ENCODE data around the gene TAX1BP3.
A peak's percentile ranks its signal among the peaks of the same experiment; 100 is the strongest.

Gene TAX1BP3

GRCh38 chr17:3688852-3689261 lies 20.5 kb upstream of the TAX1BP3 start:
- H3K4me3 ChIP-seq (ENCODE audit: low read depth, low read length), result no peak overlapping the region

- no peak overlapping the region for H3K4me3 ChIP-seq (ENCODE audit: low read depth, low read length)
Observed at GRCh38 chr17:3688027-3688553, 19.7 kb upstream of the TAX1BP3 start.

DNA sequence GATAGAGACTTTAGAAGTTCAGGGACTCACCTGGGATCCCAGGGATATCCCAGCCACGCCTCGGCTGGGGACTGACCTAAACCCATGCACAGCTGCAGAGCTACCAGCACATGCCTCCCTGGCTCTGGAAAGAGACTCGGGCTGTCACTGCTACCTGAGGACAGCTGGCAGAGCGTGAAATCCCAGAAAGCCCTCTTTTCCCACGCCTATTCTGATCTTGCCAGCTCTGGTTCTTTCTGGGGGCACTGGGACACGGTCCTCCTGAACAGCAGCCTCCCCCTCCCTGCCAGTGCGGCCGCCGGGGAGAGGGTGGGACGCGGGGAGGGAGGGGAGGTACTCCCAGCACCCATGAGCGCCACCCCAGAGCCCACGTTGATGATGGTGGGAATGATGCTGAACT lies 16.8 kb upstream of the TAX1BP3 start:
- no peak overlapping the region for H3K4me3 ChIP-seq (ENCODE audit: low read depth, low read length)

GRCh38 chr17:3683054-3683511 lies 14.7 kb upstream of the TAX1BP3 start:
- H3K4me3 ChIP-seq (ENCODE audit: low read depth, low read length), result no peak overlapping the region

DNA sequence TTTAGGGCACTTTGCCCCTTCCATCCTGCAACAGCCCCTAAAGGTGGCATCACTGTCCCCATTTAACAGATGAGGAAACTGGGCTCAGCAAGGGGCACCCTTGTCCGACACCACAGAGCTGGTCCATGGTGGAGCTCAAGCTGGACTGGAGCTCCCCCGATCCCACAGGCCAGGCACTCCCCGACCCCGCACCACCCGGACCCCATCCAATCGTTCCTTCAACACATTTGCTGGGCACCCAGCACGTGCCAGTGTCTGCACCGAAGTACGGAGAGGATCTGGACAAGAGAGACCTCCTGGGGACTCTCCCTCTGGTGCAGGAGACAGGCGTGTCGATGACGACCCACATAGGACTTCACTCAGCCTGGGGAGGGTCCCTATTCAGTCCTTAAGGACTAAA lies 13.7 kb upstream of the TAX1BP3 start:
- no peak overlapping the region for H3K4me3 ChIP-seq (ENCODE audit: low read depth, low read length)

DNA sequence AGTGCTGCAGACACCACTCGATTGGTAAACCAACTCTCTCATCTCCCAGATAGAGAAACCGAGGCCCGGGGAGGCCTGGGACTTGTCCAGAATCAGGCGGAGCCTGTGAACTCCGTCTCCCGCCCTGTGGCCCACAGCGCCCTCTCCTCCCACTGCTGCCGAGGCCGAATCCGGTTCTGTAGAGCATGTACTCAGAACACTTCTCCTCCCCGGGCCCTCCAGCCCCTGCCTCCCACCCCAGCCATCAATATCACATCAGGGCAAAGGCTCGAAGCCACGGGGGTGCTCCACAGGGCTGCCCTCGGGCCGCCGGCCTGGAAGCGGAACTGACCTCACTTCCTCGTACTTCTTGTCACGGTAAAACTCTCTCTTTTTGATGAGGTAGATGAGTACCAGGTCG lies 13.2 kb upstream of the TAX1BP3 start:
- no peak overlapping the region for H3K4me3 ChIP-seq (ENCODE audit: low read depth, low read length)

GRCh38 chr17:3681057-3681456 lies 12.7 kb upstream of the TAX1BP3 start:
- no peak overlapping the region for H3K4me3 ChIP-seq (ENCODE audit: low read depth, low read length)

DNA sequence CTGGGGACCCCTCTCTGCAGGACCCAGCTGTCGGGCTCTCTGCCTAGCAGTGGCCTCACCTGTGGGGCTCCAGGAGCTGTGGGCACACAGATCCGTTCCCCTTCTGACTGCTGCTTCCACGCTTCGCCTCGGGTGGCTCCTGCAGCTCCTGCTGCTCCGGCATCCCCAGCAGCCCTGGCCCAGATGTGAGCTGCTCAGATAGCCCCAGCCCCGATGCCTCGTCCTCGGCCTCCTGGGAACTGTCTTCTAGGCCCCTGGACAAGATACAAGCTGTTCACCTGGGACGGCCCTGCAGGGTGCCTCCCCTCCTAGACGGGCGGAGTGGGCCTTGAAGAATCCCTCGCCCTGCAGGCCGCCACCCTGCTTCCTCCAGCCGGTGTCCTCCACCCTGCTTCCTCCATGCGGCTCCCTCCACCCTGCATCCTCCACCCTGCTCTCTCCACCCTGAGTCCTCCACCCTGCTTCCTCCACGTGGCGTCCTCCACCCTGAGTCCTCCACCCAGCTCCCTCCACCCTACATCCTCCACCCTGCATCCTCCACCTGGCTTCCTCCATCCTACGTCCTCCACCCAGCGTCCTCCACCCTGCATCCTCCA lies 11.3 kb upstream of the TAX1BP3 start:
- no peak overlapping the region for H3K4me3 ChIP-seq (ENCODE audit: low read depth, low read length)

DNA sequence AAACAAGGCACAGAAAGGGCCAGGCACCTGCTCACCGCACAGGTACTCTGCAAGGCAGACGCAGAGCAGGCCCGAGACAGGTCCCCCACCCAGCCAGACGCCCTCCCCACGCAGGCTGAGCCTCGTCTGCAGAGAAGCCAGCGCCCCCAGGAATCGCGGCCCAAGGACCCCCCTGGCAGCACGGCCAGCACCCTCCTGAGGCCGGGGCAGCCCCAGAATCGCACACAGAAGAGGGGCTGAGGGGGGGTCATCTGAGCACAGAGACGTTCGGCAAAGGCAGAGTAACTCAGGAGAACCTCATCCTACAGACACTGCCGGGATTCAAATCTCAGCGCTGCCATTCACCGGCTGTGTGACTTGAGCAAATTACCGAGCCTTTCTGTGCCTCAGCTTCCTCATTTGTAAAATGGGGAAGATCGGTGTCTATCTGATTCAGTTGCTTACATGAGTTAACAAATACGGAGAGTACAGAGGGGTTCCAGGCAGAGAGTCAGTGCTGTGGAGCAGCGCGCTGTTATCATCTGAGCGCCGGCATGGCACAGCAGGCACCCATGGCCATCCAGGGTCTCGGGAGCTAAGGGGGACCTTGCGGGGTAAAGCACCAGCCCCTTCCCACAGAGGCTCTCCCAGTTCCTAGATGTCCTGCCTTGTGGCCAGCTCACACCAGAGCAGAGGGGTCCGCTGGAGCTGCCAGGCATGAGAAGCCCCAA lies 10.6 kb upstream of the TAX1BP3 start:
- H3K4me3 ChIP-seq (ENCODE audit: low read depth, low read length), result no peak overlapping the region

- no peak overlapping the region for H3K4me3 ChIP-seq (ENCODE audit: low read depth, low read length)
Observed at GRCh38 chr17:3678095-3678820, 9.9 kb upstream of the TAX1BP3 start.

GRCh38 chr17:3675886-3676285 lies 7.5 kb upstream of the TAX1BP3 start:
- no peak overlapping the region for H3K4me3 ChIP-seq (ENCODE audit: low read depth, low read length)

- no peak overlapping the region for H3K4me3 ChIP-seq (ENCODE audit: low read depth, low read length)
Observed at GRCh38 chr17:3672571-3672970, 4.2 kb upstream of the TAX1BP3 start.

- H3K4me3 ChIP-seq (ENCODE audit: low read depth, low read length), result peak overlapping the region; percentile 97
Observed at GRCh38 chr17:3669548-3669947, 1.2 kb upstream of the TAX1BP3 start.

DNA sequence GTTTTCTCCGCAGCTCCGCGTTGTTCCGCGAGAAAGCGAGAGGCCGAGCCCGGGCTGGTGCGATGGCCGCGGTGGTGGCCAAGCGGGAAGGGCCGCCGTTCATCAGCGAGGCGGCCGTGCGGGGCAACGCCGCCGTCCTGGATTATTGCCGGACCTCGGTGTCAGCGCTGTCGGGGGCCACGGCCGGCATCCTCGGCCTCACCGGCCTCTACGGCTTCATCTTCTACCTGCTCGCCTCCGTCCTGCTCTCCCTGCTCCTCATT lies 638 bp upstream of the TAX1BP3 start:
- H3K4me3 ChIP-seq (ENCODE audit: low read depth, low read length), result peak overlapping the region; percentile 97

DNA sequence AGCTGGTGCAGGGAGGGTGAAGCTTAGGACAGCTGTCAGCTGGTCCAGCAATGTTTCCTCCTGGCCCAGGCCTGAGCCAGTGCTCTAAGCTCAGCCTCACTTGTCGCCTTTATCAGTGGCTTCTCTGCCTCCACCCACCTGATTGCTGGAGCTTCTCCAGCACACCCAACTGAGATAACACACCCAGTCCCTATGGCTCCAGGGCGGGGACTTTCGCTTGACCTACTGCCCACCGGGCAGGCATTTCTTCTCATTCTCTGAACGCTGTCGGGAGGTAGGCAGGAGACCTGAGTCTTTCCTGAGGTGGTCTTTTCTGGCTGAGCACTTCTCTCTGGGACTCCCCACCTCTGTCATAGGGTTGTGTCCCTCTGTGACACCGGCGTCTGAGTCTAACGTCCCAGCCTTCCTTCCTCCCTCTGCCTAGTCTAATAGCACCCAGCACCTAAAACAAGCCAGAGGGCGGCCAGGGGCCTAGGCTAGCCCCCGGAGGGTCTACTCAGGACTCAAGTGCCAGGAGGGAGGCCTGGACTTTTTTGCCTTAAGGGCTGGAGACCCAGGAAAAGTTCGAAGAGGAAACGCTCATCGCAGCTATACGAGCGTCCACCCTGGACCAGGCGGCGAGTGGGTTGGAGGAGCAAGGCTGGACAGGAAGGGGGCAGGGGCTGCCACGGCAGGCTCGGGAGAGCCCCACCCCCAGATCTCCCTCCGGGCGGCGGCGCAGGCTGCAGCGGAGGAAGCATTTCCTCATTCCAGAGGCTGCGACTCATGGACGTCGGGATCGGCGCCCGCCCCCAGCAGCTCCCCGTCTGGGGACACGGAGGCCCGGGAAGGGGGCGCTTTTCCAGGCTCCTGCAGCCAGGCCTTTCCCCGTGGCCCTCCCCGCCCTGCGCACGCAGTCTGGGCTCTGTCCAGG lies 756 bp downstream of the TAX1BP3 start:
- H3K4me3 ChIP-seq (ENCODE audit: low read depth, low read length), result peak overlapping the region; percentile 97

GRCh38 chr17:3666516-3666915 lies 1.9 kb downstream of the TAX1BP3 start:
- H3K4me3 ChIP-seq (ENCODE audit: low read depth, low read length), result no peak overlapping the region

DNA sequence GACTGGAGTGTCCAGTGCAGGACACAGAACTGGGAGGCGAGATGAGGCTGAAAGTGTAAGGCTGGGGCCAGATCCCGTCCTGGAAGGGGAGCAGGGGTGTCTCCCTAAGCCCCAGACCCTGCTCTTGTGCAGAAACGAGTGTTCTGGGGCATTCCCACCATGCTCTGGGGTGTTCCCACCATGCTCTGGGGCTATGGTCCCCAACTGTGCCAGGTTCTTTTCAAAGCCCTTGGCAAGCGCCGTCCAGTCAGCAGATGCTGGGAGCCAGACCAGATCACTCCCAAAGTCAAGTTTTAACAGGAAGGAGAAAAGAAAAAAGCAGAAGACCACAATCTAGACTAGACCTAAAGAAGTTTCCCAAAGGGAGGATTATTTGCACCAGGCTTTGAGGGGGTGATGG lies 2.5 kb downstream of the TAX1BP3 start:
- no peak overlapping the region for H3K4me3 ChIP-seq (ENCODE audit: low read depth, low read length)

DNA sequence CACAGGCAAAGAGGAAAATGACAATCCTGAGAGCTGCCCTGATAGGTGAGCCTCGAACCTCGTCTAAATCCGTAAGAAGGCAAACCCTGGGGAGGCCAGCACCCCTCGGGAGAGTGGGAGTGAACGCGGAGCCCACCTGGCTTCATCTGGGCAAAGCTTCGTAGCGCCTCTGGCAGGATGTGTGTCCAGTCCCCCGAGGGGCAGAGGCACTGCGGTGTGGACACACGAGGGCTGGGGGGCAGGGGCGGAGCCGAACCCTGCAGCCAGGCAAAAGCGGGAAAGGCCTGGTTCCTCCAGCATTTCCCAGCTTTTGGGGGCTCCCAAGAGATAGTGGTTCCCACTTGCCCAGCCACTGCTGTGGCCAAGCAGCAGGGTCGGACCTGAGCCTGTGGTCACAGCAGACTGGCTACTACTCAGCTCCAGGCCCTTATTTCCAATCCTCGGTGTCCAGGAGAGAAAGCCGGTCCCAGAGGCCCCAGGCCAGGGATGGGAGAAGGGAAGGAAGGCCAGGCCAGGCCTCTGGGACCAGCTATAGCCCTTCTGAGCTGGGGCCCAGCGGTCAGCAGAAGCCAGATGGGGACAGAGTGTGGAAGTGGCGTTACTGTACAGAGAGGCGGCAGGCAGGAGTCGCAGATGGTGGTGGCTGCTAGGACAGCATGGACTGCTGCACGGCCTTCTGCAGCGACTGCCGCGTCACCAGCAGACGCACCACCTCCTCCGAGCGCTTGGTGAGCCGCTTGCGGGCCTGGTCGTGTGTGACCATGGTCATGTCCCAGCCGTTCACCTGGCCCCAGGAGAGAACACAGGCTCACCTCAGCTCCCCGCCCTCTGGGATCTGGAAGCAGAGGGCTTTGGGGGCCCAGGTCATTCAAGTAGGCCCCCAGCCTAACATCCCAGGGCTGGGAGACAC lies 5.0 kb downstream of the TAX1BP3 start:
- H3K4me3 ChIP-seq (ENCODE audit: low read depth, low read length), result no peak overlapping the region

GRCh38 chr17:3660311-3660891 lies 8.0 kb downstream of the TAX1BP3 start:
- no peak overlapping the region for H3K4me3 ChIP-seq (ENCODE audit: low read depth, low read length)

Data from iPS-11a (cell line).